Measurements from ENCODE around the gene RPS16. TPM values are rescaled to one million over a fixed set of nuclear protein-coding genes. Genes with fewer than 3 reads are reported as not detected.

The RPS16 gene
- polyA plus RNA-seq, 1 donor: 2,074 TPM

DNA sequence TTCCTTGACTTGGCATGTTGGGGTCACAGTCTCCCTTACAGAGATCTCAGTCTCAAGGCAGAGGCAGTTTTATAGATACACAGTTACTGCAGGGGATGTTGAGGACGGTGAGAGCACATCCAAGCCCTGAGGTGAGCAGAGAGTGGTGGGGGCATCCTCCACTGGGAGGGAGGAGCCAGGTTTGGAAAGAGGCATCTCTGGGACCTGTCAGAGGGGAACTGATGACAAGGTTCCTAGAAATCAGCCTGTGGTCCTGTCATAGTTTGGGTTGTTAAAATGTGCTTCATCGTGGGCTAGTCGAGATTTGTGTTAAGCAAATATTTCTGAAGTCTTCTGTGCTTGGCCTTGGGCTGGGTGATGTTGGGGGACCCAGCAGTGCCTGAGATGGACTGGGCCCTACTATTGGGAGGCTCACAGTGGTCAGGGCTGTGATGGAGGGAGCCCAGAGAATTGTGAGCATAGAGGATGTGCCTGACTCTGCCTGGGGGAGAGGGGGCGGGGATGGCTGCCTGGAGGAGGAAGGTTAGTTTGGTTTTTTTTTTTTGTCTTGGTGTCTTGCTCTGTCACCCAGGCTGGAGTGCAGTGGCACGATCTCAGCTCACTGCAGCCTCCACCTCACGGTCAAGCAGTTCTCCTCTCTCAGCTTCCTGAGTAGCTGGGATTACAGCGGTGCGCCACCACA lies 13.5 kb upstream of the RPS16 start:
- no peak for DNase-seq (ENCODE audit: low read depth)

DNA sequence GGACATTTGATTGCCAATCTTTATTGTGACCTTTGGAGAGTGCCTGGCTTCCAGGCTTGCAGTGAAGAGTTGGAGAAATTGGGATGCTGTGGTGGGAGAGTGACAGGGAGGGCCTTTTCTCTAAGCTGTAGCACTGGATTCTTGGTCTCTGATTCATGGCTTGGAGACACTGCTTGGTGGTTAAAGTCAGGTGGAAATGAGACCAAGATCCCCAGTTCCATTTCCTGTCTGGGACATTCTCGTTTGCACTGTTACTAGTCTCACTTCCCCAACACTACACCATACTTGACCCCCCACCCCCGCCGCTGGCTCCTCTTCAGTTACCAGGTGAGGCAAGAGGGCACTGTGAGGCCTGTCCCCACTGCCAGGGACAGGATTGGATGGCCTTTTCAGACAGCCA lies 12.5 kb upstream of the RPS16 start:
- no peak for DNase-seq (ENCODE audit: low read depth)

DNA sequence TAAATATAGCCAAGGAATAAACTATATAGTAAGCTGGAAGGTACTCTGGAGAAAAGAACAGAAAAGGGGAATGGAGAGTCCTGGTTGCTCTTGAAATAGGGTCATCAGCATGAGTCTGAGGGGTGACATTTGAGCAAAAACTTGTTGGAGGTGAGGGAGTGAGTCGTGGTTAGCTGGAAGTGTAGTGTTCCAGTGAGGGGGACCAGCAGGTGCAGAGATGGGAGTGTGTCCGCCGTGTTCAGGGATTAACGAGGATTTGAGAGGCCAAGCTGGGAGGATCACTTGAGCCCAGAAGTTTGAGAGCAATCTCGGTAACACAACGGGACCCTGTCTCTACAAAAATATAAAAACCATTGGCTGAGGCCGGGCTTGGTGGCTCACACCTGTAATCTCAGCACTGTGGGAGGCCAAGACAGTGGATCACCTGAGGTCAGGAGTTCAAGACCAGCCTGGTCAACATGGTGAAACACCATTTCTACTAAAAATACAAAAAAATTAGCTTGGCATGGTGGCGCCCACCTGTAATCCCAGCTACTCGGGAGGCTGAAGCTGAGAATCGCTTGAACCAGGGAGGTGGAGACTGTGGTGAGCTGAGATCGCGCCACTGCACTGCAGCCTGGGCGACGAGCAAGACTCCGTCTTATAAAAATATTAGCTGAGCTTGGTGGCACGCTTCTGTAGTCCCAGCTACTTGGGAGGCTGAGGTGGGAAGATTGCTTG lies 10.8 kb upstream of the RPS16 start:
- no peak for DNase-seq (ENCODE audit: low read depth)

DNA sequence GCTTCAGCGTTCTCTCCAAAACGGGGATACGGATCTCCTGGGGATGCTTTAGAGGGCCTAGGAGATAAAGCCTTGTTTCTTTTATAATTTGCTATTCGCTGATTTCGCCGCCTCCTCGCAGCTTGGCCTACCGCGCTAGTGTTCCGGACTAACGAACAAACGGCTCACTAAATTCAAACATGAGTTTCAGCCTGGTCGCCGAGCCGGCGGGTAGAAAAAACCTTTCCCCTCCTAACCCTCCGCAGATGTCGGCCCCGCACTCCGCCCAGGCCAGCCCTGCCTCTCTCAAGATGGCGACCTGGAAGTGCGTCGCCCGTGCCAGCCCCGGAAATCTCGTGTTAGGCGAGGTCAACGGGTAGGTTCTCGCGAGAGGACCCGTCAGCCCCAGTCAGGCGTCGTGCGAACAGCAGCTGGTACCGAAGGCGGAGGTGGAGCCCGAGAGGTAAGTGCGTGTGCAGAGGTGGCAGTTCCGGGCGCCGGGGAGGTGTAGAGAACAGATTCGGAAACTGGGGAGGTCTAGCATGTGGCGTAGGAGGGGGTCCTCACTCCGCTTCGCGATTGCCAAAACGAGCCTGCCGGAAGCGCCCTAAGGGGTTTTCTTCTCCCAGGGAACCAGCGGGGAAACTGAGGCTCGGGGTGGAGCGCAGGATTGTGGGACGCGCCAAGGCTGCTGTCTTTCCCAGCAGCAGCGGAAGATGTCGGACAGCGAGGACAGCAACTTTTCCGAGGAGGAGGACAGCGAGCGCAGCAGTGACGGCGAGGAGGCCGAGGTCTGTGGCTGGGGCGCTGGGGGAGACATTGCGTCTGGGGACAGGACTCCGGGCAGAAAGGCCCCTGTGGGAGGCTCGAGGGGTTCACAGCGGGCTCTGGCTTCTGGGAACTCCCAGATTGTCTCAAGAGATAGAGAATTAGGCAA lies 9.7 kb upstream of the RPS16 start, which contains the start of gene SUPT5H:
SUPT5H (plus strand) TSS at position 387 of the 916 bp plus-strand sequence; CDS start at position 696, 309 bp downstream.
- DNase-seq (ENCODE audit: low read depth): peak; percentile 86

DNA sequence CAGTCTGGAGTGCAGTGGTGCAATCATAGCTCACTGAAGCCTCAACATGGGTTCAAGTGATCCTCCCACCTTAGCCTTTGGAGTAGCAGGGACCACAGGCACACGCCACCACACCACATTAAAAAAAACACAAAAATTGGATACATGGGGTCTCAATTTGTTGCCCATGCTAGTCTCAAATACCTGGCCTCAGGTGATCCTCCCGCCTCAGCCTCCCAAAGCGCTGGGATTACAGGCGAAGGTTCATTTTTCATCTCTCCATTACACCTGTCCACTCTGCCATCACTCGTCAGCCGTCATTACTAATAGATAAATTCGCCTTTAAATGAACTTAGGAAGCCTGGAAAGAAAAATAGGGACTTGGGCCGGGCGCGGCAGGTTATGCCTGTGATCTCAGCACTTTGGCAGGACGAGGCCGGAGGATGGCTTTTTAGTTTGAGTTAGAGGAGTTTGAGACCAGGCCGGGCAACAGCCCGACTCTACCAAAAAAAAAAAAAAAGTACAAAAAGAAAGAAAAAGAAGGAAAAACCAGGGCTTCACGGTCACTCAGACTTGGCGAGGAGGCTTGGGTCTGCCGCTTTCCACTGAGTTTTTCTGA lies 8.9 kb upstream of the RPS16 start:
- DNase-seq (ENCODE audit: low read depth): no peak

DNA sequence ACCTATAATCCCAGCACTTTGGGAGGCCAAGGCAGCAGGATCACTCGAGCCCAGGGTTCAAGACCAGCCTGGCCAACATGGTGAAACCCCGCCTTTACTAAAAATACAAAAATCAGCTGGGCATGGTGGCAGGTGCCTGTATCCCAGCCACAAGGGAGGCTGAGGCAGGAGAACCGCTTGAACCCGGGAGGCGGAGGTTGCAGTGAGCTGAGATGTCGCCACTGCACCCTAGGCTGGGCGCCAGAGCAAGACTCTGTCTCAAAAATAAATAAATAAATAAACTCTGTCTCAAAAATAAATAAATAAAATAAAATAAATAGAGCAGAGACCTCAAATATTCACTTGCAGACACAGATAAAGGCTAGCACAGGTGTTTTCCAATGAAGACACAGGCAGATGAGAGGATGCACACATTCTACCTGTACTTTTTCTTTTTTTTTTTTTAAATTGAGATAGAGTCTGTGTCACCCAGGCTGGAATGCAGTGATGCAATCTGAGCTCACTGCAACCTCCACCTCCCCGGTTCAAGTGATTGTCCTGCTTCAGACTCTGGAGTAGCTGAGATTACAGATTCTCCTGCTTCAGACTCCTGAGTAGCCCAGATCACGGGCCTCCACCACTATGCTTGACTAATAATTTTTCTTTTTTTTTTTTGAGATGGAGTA lies 2.7 kb upstream of the RPS16 start:
- DNase-seq (ENCODE audit: low read depth): no peak

DNA sequence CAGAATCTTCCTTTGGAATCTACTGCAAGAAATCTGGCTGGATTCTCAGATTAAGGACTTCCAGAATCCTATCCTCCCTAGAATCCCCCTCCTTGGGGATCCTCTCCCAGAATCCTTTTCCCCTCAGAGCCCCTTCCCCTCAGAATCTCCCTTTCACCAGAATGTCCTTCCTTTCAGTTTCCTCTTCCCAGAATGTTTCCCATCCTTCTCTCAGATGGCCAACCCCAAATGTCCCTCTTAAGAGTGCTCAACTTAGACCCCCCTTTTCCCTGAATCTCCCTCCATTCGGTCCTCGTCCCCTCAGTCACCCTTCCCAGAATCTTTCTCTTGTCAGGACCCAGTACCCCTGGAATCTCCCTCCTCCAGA lies 584 bp upstream of the RPS16 start:
- no peak for DNase-seq (ENCODE audit: low read depth)

DNA sequence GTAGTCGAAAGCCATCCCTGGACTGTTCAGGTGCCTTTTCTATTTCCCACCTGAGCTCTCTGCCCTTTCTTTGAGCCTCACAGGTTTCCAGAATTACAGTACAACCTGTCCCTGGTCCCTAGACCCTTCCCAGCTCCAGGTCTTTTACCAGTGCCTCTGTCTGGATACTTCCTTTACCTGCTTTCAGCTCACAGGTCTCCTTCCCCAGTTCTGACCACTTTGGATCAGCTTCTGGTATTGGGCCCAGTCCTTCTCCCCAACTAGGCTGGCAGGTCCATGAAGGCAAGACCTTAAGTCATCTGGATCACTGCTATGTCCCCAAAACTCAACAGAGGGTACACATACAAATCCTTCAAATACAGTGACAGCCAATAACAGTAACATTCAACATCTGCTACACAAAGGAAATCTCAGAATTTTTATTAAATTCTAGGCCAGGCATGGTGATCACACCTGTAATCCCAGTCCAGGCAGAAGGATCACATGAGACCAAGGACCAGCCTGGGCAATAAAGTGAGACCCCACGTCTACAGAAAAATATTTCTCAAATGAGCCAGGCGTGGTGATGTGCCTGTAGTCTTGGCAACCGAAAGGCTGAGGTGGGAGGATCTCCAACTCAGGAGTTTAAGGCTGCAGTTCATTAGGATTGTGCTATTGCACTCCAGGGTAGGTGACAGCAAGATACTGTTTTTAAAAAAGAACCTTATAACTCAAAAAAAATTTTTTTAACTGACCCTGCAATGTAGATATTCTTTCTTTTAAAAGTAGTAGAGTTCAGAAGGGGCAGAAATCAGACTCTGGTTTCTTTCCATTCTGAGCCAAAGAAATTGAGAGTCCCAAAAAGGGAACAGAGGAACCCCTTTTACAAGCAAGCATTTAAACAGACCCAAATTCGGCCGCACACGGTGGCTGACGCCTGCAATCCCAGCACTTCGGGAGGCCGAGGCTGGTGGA lies 1.3 kb downstream of the RPS16 start:
- no peak for DNase-seq (ENCODE audit: low read depth)

DNA sequence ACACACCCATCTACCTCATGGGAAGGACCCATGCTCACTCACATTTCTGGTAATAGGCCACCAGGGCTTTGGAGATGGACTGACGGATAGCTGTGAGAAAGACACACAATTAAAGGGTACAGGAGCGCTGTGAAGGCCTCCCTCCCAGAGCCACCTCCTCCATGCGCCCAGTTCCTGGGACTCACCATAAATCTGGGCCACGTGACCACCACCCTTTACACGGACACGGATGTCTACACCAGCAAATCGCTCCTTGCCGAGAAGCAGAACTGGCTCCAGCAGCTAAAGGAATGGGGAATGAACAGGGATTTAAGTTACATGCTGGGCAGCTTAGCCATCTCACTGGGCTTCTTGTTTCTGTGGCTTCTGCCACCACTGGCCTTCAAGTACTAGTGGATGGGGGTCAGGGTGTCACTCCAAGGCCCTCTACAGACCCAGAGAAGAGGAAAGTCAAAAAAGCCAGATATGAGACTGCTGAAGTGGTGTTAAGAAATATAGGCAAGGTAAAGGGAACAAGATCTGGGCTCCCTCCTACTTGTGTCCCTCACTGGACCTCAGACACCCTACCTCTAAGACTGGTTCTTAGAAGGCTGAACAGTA lies 2.2 kb downstream of the RPS16 start:
- DNase-seq (ENCODE audit: low read depth): no peak

DNA sequence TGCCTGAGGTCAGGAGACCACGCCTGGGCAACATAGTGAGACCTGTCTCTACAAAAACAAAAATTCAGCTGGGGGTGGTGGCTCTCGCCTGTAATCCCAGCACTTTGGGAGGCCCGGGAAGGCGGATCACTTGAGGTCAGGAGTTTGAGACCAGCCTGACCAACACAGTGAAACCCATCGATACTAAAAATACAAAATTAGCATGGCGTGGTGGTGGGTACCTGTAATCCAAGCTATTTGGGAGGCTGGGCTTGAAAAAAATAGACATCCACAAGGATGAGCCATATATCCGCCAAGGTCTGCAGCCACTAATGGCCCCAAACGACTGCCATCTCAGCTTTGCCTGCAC lies 3.1 kb downstream of the RPS16 start:
- DNase-seq (ENCODE audit: low read depth): no peak

DNA sequence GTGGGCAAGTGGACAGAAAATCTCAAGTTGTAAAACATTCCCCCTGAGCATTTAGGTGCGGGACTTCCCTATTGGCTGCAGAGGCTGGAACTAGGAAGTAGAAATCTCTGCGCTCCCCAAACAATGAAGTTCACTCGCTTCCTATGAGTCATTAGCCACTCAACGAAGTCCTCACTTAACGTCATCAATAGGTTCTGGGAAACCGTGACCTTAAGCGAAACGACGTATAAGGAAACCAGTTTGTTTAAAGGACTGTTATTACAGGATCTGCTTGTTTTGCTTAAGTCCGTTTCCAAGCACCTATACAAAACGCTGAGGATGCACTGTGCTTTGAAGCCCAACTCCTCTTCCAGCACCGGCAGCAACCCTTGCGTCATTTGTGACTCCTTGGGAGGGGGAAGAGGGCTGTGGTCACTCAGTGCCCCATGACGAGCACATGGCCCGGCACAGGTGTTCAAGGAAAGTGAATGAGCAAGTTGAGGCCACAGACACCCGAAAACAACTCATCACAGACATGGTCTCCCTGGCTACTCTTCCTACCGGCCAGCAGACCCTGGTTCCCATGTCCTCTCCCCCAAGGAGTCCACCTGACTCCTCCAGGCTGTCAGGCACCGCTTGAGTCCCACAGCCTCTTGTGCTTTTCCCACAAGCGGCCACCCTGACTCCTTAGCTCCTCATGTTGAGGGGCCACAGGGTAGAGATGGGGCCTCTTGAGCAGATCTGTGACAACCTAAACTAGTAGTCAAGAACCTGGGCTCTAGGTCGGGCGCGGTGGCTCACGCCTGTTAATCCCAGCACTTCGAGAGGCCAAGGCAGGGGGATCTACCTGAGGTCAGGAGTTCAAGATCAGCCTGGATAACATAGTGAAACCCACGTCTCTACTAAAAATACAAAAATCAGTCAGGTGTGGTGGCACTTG lies 4.8 kb downstream of the RPS16 start:
- DNase-seq (ENCODE audit: low read depth): no peak

DNA sequence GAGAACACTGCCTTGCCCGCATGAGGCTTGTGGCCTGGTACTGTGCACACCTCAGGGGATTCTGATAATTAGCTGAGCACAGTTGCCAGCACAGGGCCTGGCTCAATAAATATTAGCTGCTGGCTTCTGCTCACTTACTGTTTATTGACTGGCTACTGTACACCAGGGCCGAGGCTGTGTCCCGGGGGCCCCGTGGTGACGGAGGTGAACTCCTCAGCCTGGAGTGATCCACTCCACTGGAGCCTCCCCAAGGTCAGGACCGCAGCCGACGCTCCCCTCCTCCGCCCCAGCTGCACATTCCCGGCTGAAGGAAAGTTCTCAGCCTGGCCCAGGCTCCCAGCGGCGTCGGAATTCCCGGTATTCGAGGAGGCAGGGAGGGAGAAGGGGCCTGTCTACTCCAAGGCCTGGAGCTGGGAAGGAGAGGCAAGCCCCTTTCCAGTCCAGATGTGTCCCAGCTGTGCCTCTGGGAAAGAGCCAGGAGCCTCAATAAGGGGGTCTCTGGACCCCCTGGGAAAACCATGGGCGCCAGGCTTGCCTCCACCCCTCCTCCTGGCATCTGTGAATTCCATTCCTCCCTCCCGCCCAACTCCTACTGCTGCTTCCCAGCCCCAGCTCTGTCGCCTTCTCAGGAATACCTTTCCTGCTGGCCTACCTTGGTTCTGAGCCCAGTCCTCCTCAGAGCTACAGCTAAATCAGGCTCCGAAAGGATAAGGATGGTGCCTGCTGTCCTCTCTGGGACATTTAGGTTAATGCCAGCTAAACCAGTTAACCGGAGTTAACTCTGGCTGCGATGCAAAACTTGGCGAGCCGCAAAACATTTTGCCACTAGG lies 7.3 kb downstream of the RPS16 start:
- no peak for DNase-seq (ENCODE audit: low read depth)

DNA sequence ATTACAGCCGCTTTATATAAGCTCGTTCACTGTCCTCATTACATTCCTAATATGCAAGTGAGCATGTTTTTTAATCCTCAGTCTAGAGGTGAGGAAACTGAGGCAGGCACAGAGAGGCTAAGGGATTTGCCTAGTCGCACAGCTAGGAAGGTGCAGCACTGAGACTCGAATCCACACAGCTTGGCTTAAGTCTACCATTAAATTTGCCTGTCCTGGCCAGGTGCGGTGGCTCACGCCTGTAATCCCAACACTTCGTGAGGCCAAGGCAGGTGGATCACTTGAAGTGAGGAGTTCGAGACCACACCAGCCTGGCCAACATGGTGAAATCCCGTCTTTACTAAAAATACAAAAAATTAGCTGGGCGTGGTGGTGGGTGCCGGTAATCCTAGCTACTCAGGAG lies 8.0 kb downstream of the RPS16 start:
- DNase-seq (ENCODE audit: low read depth): no peak

DNA sequence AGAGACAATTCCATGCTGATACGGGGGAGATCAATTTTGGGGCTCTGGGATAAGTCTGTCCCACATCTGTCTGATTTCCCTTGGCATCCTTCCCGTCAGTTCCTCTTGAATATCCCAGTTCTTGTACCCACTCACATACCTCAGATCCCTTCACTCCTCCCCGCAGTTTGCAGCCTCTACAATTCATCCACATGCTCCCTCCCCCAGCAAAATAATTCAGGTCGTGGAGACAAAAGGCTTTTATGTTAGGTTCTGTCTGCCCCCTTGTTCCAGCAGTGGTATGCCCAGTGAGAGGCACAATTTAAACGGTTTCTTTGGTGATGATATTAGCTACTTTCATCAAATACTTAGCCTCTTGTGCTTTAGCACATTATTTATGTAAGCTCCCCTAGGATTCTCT lies 9.6 kb downstream of the RPS16 start:
- no peak for DNase-seq (ENCODE audit: low read depth)

DNA sequence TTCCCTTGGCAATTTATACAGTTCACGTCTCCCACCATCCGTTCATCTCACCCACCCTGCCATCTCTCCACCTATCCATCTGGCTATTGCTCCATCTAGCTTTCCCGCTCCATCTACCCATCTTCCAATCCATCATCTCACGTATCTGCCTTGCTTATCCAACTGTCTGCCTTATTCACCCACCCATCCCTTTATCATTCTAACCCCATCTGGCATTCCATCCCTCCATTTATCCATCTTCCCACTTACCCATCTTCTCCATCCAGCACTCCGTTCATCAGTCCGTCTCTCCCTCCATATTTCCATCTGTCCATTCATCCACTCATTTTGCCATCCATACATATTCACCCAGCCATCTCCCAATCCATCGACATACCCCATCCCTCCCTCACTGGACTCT lies 10.0 kb downstream of the RPS16 start:
- no peak for DNase-seq (ENCODE audit: low read depth)

DNA sequence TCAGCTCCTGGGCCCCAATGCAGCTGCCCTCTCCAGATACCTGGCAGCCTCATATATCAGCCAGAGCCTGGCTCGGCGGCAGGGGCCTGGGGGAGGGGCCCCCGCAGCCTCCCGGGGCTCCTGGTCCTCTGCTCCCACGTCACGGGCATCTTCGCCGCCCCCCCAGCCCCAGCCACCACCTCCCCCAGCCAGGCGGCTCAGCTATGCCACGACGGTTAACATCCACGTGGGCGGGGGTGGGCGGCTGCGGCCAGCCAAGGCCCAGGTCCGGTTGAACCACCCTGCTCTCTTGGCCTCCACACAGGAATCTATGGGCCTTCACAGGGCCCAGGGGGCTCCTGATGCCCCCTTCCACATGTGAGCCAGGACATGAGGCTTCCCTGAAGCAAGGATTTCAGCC lies 10.8 kb downstream of the RPS16 start:
- no peak for DNase-seq (ENCODE audit: low read depth)

DNA sequence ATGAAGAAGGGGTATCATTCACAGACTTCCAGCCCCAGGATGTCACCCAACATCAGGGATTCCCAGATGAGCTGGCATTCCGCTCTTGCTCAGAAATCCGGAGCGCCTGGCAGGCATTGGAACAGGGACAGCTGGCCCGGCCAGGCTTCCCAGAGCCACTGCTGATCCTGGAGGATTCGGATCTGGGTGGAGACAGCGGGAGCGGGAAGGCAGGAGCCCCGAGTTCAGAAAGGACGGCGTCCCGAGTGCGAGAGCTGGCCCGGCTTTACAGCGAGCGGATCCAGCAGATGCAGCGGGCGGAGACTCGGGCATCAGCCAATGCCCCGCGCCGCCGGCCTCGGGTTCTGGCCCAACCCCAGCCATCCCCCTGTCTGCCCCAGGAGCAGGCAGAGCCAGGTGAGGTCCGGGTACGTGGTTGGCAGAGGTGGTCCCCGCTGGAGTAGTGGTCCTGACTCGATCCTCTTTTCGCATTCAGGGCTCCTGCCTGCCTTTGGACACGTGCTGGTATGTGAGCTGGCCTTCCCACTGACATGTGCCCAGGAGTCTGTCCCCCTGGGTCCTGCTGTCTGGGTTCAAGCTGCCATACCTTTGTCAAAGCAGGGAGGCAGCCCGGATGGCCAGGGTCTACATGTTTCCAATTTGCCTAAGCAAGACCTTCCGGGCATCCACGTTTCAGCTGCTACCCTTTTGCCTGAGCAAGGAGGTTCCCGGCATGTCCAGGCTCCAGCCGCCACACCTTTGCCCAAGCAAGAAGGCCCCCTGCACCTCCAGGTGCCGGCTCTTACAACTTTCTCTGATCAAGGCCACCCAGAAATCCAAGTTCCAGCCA lies 12.3 kb downstream of the RPS16 start:
- no peak for DNase-seq (ENCODE audit: low read depth)

All from forelimb muscle (tissue), 1 donor.